HG02610 (cell line): ENCODE measurements around the gene AGGF1.
"Not testable (repeated sequence)": the region's sequence is repeated elsewhere in the genome, so short reads cannot be mapped to it uniquely, and the experiment has no call there.

ENCODE experiments used
- ATAC-seq: cut with Tn5 transposase; IDR thresholded peaks from one replicate; pipeline ENCODE4 v1.9.1; 2021; ENCODE audit warnings: mild to moderate bottlenecking, moderate library complexity; ENCODE audit not compliant: unreplicated experiment

The AGGF1 gene

DNA sequence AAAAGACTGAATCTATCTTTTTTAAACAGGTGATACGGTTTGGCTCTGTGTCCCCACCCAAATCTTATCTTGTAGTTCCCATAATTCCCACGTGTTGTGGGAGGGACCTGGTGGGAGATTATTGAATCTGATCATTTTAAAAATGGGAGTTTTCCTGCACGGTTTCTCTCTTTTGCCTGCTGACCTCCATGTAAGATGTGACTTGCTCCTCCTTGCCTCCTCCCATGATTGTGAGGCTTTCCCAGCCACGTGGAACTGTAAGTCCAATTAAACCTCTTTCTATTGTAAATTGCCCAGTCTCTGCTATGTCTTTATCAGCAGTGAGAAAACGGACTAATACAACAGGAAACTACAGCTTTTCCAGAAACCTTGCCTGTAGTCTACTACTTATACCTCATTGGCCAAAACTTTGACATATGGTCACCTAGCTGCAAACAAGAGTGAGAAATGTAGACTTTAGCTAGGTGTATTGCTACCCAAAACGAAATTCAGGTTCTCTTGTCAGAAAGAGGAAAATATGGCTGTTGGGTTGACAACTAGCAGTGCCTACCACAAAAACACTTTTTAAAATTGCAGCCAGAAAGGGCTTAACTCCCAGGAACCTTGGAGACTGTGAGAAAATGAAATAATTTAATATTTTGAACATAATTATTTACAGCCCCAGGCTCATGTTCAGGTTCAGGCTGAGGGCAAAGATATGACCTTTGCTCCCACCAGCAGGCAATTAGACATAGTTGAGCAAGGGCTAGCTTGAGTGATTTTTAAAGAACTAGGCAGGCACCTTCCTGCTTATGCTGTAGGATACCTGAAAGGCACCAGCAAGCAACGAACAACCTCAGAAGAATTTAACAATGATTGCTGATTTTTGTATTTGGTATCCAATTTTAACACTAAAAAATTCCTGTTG, 7.4 kb upstream of the AGGF1 start:
- ATAC-seq = no peak

GRCh38 chr5:77024490-77024889, 5.7 kb upstream of the AGGF1 start:
- ATAC-seq = no peak

- ATAC-seq = no peak
Measured at GRCh38 chr5:77028631-77029375, 1.4 kb upstream of the AGGF1 start.

GRCh38 chr5:77029376-77029885, 773 bp upstream of the AGGF1 start:
- no peak for ATAC-seq

GRCh38 chr5:77031891-77032290, 1.7 kb downstream of the AGGF1 start:
- ATAC-seq = no peak

GRCh38 chr5:77032635-77033034, 2.4 kb downstream of the AGGF1 start:
- no peak for ATAC-seq

DNA sequence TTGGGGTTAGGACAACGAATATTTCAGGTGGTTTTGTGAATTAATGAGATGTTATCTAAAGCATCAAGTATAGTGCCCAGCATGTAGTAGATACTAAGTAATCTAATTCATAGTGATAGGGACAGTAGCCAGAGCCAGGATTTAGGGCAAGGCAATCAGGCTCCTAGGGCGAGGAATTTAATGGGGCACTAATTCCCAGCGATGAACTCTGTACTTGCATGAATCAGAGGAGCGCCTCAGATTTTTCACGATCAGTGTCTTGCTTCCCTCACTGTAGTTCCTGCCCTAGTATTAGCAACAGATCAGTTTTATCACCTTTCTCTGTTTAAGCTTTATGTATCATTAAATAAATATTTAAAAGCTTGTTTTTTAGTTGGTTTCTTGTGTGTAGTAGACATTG, 3.1 kb downstream of the AGGF1 start:
- ATAC-seq = no peak

GRCh38 chr5:77035950-77036349, 5.7 kb downstream of the AGGF1 start:
- no peak for ATAC-seq

- no peak for ATAC-seq
Measured at GRCh38 chr5:77046416-77047073, 16.3 kb downstream of the AGGF1 start.

GRCh38 chr5:77064040-77064439, 33.8 kb downstream of the AGGF1 start:
- no peak for ATAC-seq

- ATAC-seq = no peak
Measured at GRCh38 chr5:77065256-77065655, 35.1 kb downstream of the AGGF1 start.

DNA sequence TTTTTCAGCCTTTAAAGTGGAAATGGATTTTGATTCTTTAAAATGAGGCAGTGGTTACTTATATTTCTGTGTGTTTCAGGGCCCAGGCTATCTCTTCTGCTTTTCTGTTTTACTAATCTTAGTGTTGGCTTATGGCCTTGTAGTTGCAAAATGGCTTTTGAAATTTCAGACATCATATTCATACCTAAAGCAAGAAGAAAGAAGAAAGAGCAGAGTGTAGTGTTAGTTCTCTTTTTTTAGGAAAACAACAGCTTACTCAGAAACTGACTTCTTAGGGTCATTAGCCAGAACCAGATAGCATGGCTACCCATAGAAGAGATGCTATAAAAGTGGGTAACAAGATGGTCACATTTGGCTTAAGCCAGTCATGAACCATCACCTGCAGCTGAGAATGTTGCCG, 36.0 kb downstream of the AGGF1 start:
- peak; percentile 45 for ATAC-seq

- ATAC-seq = no peak
Measured at GRCh38 chr5:77066823-77067442, 36.7 kb downstream of the AGGF1 start.

GRCh38 chr5:77073667-77074066, 43.5 kb downstream of the AGGF1 start:
- no peak for ATAC-seq

DNA sequence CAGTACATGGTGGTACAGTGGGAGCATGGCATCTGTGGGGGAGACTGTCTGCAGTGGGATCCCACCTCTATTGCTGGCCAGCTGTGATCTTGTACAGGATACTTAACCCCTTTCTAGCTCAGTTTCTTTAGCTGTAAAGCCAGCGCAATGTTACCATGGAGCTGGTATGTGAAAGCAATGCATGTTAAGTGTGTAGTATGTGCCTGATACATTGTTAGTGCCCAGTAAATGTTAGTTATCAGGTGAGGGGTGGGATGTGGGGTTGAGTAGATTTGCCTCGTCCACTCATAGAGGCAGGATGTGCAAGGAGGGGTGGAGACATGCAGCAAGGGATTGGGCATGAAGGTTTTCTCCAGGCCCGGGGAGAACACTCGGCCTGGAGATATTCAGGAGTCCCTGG, 44.5 kb downstream of the AGGF1 start:
- no peak for ATAC-seq

DNA sequence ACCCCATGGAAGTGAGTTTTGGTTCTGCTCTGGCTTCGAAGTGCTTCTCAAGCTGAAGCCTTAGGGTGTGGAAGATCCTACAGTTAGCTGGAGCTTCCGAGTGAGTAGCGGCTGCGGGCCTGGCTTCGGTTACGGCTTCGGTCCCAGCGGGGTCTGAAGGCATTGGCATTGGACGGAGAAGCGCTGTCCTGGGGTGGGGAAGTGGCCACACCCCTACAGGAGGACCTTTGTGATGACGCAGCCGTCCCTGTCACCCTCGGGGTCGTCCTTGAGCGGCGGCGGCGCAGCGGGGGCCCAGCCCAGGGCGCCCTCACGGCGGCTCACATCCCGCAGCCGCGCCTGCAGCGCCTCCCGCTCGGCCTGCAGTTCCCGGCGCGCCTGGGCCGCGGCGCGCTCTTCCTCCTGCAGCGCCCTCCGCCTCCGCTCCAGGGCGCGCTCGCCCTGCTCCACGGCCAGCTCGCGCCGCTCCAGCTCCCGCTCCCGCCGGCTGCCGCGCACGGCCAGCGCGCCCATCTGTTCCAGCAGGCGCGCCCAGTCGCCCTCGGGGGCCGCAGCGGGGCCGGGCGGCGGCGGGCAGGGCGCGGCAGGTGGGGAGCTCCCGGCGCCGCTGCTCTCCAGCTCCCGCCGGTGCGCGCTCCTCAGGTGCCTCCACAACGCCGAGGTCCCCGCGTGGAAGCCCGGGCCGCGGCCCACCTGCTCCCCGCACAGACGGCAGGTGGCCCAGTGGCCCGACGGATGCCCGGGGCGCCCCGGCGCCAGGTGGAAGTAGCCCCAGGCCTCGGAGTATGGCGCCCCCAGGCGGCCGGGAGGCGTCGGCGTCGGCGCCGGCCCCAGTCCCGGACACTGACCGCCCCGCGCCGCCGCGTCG, 47.0 kb downstream of the AGGF1 start:
- peak; percentile 80 for ATAC-seq

GRCh38 chr5:77077829-77078176, 47.6 kb downstream of the AGGF1 start:
- ATAC-seq = no peak

- not testable (repeated sequence) for ATAC-seq
Measured at GRCh38 chr5:77080479-77080878, 50.3 kb downstream of the AGGF1 start.

DNA sequence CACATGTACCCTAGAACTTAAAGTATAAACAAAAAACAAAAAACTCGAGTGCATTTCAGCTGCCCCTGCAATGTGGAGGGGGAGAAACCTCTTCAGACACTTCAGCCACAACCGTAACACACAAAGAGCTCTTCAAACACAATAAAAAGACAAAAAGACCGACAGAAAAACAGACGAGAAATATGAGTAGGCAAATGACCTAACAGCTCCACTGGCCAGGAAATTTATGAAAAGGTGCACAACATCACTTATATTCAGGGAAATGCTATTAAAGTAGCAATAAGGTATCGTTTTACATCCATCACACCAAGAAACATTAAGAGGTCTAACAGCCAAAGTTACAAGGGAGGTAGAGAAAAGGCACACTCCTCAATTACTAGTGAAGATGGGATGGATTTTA, 50.7 kb downstream of the AGGF1 start:
- no peak for ATAC-seq

GRCh38 chr5:77082280-77082679, 52.1 kb downstream of the AGGF1 start:
- no peak for ATAC-seq
